LNCAP (cell line): ENCODE results near the gene SFSWAP.

Experiments used
- CTCF ChIP-seq: fragments of 450-650 bp; IDR thresholded peaks from 2 replicates; pipeline ENCODE4 v1.5.1; 2017; ENCODE audit warnings: mild to moderate bottlenecking

SFSWAP gene

GRCh38 chr12:131775392-131776236 lies 64.7 kb downstream of the SFSWAP start:
- TF ChIP-seq CTCF: no peak

- TF ChIP-seq CTCF: no peak
These were observed 65.5 kb downstream of the SFSWAP start for GRCh38 chr12:131776237-131776889.

- no peak for TF ChIP-seq CTCF
These were observed 68.1 kb downstream of the SFSWAP start for GRCh38 chr12:131779027-131779426.

- TF ChIP-seq CTCF: no peak
These were observed 71.2 kb downstream of the SFSWAP start for GRCh38 chr12:131782061-131782460.

- TF ChIP-seq CTCF: no peak
These were observed 73.1 kb downstream of the SFSWAP start for GRCh38 chr12:131783915-131784541.

- no peak for TF ChIP-seq CTCF
These were observed 74.2 kb downstream of the SFSWAP start for GRCh38 chr12:131784909-131785762.

GRCh38 chr12:131785763-131786330 lies 75.0 kb downstream of the SFSWAP start:
- TF ChIP-seq CTCF: no peak
